Liver (tissue), 3 donors: ENCODE data around the gene OR6Q1.

Experiments used
- ATF3 ChIP-seq: IDR thresholded peaks from 2 replicates; pipeline ENCODE4 v1.6.1; 2016; ENCODE audit warnings: antibody characterized with exemption
- REST ChIP-seq: IDR thresholded peaks from 2 replicates; pipeline ENCODE4 v1.6.1; 2016; ENCODE audit warnings: antibody characterized with exemption, mild to moderate bottlenecking
- YY1 ChIP-seq: IDR thresholded peaks from 2 replicates; pipeline ENCODE4 v1.6.1; 2016; ENCODE audit warnings: antibody characterized with exemption, mild to moderate bottlenecking
- TF ChIP-seq, protein P1 (sequence below): fragments of 150-350 bp; IDR thresholded peaks from 2 replicates; pipeline ENCODE4 v1.5.1; 2017; ENCODE audit warnings: improper control_type of control experiment, low read depth, low read length; ENCODE audit not compliant: missing input control
- TF ChIP-seq, protein P2 (sequence below): IDR thresholded peaks from 2 replicates; pipeline ENCODE4 v1.6.1; 2016; ENCODE audit warnings: antibody characterized with exemption
- donor health status: healthy.
- donor health status: healthy.

GRCh38 chr11:58003036-58003435 lies 27.7 kb upstream of the OR6Q1 start:
- TF ChIP-seq REST = no peak
- TF ChIP-seq, protein P1, sequence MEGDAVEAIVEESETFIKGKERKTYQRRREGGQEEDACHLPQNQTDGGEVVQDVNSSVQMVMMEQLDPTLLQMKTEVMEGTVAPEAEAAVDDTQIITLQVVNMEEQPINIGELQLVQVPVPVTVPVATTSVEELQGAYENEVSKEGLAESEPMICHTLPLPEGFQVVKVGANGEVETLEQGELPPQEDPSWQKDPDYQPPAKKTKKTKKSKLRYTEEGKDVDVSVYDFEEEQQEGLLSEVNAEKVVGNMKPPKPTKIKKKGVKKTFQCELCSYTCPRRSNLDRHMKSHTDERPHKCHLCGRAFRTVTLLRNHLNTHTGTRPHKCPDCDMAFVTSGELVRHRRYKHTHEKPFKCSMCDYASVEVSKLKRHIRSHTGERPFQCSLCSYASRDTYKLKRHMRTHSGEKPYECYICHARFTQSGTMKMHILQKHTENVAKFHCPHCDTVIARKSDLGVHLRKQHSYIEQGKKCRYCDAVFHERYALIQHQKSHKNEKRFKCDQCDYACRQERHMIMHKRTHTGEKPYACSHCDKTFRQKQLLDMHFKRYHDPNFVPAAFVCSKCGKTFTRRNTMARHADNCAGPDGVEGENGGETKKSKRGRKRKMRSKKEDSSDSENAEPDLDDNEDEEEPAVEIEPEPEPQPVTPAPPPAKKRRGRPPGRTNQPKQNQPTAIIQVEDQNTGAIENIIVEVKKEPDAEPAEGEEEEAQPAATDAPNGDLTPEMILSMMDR = no peak
- no peak for TF ChIP-seq YY1
- TF ChIP-seq, protein P2, sequence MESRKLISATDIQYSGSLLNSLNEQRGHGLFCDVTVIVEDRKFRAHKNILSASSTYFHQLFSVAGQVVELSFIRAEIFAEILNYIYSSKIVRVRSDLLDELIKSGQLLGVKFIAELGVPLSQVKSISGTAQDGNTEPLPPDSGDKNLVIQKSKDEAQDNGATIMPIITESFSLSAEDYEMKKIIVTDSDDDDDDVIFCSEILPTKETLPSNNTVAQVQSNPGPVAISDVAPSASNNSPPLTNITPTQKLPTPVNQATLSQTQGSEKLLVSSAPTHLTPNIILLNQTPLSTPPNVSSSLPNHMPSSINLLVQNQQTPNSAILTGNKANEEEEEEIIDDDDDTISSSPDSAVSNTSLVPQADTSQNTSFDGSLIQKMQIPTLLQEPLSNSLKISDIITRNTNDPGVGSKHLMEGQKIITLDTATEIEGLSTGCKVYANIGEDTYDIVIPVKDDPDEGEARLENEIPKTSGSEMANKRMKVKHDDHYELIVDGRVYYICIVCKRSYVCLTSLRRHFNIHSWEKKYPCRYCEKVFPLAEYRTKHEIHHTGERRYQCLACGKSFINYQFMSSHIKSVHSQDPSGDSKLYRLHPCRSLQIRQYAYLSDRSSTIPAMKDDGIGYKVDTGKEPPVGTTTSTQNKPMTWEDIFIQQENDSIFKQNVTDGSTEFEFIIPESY = no peak
- TF ChIP-seq ATF3 = no peak
